Stimulated activated CD8-positive, alpha-beta memory T cell treated with anti-CD3 and anti-CD28 coated beads, Interleukin-15, amount 100 ng/mL, for 48 hours (primary cell): ENCODE data around the gene MMP23B.
"Not testable (repeated sequence)": the region's sequence is repeated elsewhere in the genome, so short reads cannot be mapped to it uniquely, and the experiment has no call there.

Source experiments
- DNase-seq, 2 donors: peaks; one replicate each; pipeline ENCODE4 v3.0.0-alpha.2; 2020; ENCODE audit warnings: low read depth in 2 of 2

The MMP23B gene

GRCh38 chr1:1631782-1632420 lies at the start of gene MMP23B:
Gene MMP23B, plus strand, starts transcription at chr1:1632173. Its CDS starts 46 bp downstream, at chr1:1632219.
- no peak for DNase-seq

GRCh38 chr1:1582585-1583346 lies 49.2 kb upstream of the MMP23B start:
- no peak for DNase-seq

- DNase-seq, result no peak
Measured at GRCh38 chr1:1583347-1584010, 48.5 kb upstream of the MMP23B start.

- no peak for DNase-seq
Measured at GRCh38 chr1:1591452-1591851, 40.5 kb upstream of the MMP23B start.

- DNase-seq, result no peak
Measured at GRCh38 chr1:1593834-1594601, 38.0 kb upstream of the MMP23B start.

GRCh38 chr1:1594602-1595260 lies 37.2 kb upstream of the MMP23B start:
- DNase-seq, result no peak

- DNase-seq, result not testable (repeated sequence)
Measured at GRCh38 chr1:1595341-1595740, 36.6 kb upstream of the MMP23B start.

- no peak for DNase-seq
Measured at GRCh38 chr1:1596493-1597274, 35.3 kb upstream of the MMP23B start.

GRCh38 chr1:1597275-1597930 lies 34.6 kb upstream of the MMP23B start:
- no peak for DNase-seq

- DNase-seq, result no peak
Measured at GRCh38 chr1:1598051-1598719, 33.8 kb upstream of the MMP23B start.

- no peak for DNase-seq
Measured at GRCh38 chr1:1598720-1599029, 33.3 kb upstream of the MMP23B start.

- DNase-seq, result peak in 1 of 2 donors; percentile 16
Measured at GRCh38 chr1:1599030-1599934, 32.7 kb upstream of the MMP23B start.

- DNase-seq, result no peak
Measured at GRCh38 chr1:1599935-1600860, 31.8 kb upstream of the MMP23B start, which contains the start of gene FNDC10. Gene FNDC10, minus strand, starts transcription at chr1:1600135. Its CDS starts 120 bp downstream, at chr1:1600015.

- DNase-seq, result no peak
Measured at GRCh38 chr1:1600861-1601563, 31.0 kb upstream of the MMP23B start.

GRCh38 chr1:1601564-1602303 lies 30.2 kb upstream of the MMP23B start:
- DNase-seq, result no peak

- DNase-seq, result no peak
Measured at GRCh38 chr1:1602304-1602967, 29.5 kb upstream of the MMP23B start.
